SJCRH30 (cell line): ENCODE data around the gene SYT3. TPM values are rescaled to one million over a fixed set of nuclear protein-coding genes. Genes with fewer than 3 reads are reported as not detected.
"Not testable (repeated sequence)": the region's sequence is repeated elsewhere in the genome, so short reads cannot be mapped to it uniquely, and the experiment has no call there.

Experiments used
- DNase-seq, 2 experiments: peaks; one replicate each; pipeline ENCODE4 v3.0.0-alpha.2; 2015 to 2020
- H3K27ac ChIP-seq: fragments of 250-450 bp; sonication (Bioruptor Pico); 2 replicates; pipeline ENCODE4 v1.5.1; 2020; ENCODE audit warnings: mild to moderate bottlenecking, moderate library complexity
- H3K27me3 ChIP-seq: fragments of 250-450 bp; sonication (Bioruptor Pico); 2 replicates; pipeline ENCODE4 v1.5.1; 2020; ENCODE audit warnings: mild to moderate bottlenecking, moderate library complexity
- H3K36me3 ChIP-seq: fragments of 250-450 bp; sonication (Bioruptor Pico); 2 replicates; pipeline ENCODE4 v1.5.1; 2020; ENCODE audit warnings: mild to moderate bottlenecking, moderate library complexity
- H3K4me1 ChIP-seq: fragments of 250-450 bp; sonication (Bioruptor Pico); 2 replicates; pipeline ENCODE4 v1.5.1; 2020; ENCODE audit warnings: mild to moderate bottlenecking, moderate library complexity
- H3K4me3 ChIP-seq: fragments of 250-450 bp; sonication (Bioruptor Pico); 2 replicates; pipeline ENCODE4 v1.5.1; 2020; ENCODE audit warnings: mild to moderate bottlenecking, moderate library complexity
- H3K9me3 ChIP-seq: fragments of 250-450 bp; sonication (Bioruptor Pico); replicated peaks from 2 replicates; pipeline ENCODE4 v1.5.1; 2020; ENCODE audit warnings: mild to moderate bottlenecking, moderate library complexity
- total RNA-seq: library from RNA; depleted of rRNA; stranded (reverse); fragments of >200 nt; shearing (Covaris generic); gene quantifications from 2 replicates; pipeline ENCODE4 v1.2.3, GENCODE V29; 2014

The SYT3 gene
- total RNA-seq, 1 experiment from 2014 or later = 1.8 TPM

- peaks cover 8% of the 10 kb centered on the region for H3K9me3 ChIP-seq
These were observed 5.7 kb downstream of the SYT3 start for GRCh38 chr19:50633973-50634372.

DNA sequence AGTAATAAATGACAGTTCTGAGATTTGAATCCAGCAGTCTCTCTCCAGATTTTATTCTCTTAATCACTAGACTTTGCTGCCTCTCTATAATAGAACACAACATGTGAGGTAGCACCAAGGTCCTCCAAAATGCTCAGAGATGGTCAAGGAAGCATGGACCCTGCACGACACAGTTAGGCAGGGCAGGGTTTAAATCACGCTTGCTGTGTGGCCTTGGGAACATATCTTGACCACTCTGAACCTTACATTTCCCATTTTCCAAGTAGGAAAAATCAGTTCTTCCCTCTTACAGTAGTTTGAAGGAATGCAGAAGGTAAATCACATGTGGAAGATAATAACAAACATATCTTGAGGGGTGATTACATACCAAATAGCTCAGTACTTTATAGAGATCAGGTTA lies 6.3 kb downstream of the SYT3 start:
- Histone ChIP-seq H3K27me3 (no peaks in the 10 kb centered on the region), H3K27ac (no peak overlapping the region), H3K36me3 (no peaks in the 10 kb centered on the region), H3K4me1 (no peaks in the 10 kb centered on the region), H3K4me3 (no peak overlapping the region), H3K9me3 (peaks cover 8% of the 10 kb centered on the region)
- DNase-seq = no peak

More at GRCh38 chr19:50633973-50634372, 5.7 kb downstream of the SYT3 start:
- no peak for DNase-seq
- H3K36me3 ChIP-seq = no peaks in the 10 kb centered on the region
- H3K4me3 ChIP-seq = no peak overlapping the region
- H3K27ac ChIP-seq = no peak overlapping the region
- no peaks in the 10 kb centered on the region for H3K4me1 ChIP-seq
- H3K27me3 ChIP-seq = no peaks in the 10 kb centered on the region

DNA sequence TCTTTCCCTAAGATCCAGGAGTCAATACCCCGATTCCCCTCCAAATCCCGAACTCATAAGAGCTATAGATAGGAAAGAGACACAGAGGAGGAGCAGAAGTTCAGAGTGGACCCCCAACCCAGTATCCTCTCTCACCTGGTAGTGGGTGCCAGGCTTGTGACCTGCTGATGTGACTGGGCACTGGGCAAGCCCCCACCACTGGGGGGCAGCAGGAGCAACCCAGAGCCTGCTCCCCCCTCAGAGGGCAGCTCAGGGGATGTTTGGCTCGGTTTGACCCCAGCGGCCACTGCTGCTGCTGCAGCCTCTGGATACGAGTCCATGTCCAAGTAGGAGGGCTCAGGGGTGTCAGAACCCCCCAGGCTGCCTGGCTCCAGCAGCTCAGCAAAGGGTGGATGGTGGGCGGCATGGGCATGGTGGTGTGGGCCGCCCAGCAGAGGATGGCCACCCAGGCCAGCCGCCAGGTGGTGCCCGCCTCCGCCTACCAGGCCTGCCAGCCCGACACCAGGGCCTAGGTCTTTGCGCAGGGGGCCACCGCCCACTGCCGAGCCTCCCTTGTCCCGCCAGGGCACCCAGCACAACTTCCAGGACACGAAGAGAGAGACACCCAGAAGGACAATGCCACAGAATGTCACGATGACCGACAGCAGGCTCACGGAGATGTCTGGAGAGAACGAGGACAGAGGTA lies 7.4 kb downstream of the SYT3 start:
- no peak for DNase-seq
- H3K9me3 ChIP-seq = peaks cover 8% of the 10 kb centered on the region
- H3K27ac ChIP-seq = no peak overlapping the region
- no peak overlapping the region for H3K4me3 ChIP-seq
- no peaks in the 10 kb centered on the region for H3K27me3 ChIP-seq
- H3K36me3 ChIP-seq = no peaks in the 10 kb centered on the region
- H3K4me1 ChIP-seq = no peaks in the 10 kb centered on the region

DNA sequence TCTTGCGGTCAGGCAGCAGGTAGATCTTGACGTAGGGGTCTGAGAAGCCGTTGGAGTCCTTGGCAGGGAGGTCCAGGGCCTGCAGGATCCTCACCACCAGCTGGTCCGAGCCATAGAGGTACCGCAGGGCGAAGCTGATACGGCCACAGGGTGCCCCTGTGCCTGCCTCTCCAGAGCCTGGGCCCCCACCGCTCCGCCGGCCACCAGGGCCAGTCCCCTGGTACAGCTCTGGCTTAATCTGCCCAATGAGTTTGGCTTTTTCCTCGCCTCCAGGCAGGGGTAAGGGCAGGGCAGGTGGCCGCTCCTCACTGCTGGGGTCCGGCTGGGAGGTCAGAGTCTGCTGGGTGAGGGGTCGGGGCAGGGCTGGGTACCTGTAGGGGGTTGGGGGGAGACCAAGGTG lies 9.9 kb downstream of the SYT3 start:
- Histone ChIP-seq H3K4me1 (0 out of 2 replicates have a peak, but pooled peaks cover 4% of the 10 kb centered on the region), H3K4me3 (no peak overlapping the region), H3K27me3 (no peaks in the 10 kb centered on the region), H3K27ac (no peak overlapping the region), H3K36me3 (no peaks in the 10 kb centered on the region), H3K9me3 (peaks cover 8% of the 10 kb centered on the region)
- no peak for DNase-seq

GRCh38 chr19:50629194-50629593 lies 10.5 kb downstream of the SYT3 start:
- Histone ChIP-seq H3K27me3 (no peaks in the 10 kb centered on the region), H3K4me1 (0 out of 2 replicates have a peak, but pooled peaks cover 4% of the 10 kb centered on the region), H3K36me3 (no peaks in the 10 kb centered on the region), H3K9me3 (peaks cover 8% of the 10 kb centered on the region), H3K4me3 (no peak overlapping the region), H3K27ac (no peak overlapping the region)
- no peak for DNase-seq

DNA sequence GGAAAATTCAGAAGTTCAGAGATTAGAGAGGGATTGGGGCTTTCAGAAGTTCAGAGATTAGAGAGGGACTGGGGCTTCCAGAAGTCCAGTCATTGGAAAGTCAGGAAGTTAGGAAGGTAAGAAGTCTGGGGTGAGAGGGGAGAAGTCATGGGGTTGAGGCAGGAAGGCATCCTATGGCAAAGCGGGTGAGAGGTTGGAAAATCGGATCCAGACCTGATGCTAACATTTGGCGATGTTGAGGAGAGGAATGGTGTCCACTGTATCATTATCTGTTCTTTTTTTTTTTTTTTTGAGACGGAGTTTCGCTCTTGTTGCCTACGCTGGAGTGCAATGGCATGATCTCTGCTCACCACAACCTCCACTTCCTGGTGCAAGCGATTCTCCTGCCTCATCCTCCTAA lies 11.1 kb downstream of the SYT3 start:
- H3K36me3 ChIP-seq = no peaks in the 10 kb centered on the region
- no peak overlapping the region for H3K4me3 ChIP-seq
- no peak for DNase-seq
- H3K4me1 ChIP-seq = 0 out of 2 replicates have a peak, but pooled peaks cover 4% of the 10 kb centered on the region
- no peak overlapping the region for H3K27ac ChIP-seq
- peaks cover 2% of the 10 kb centered on the region for H3K9me3 ChIP-seq
- H3K27me3 ChIP-seq = no peaks in the 10 kb centered on the region

- H3K9me3 ChIP-seq = no peaks in the 10 kb centered on the region
- no peaks in the 10 kb centered on the region for H3K27me3 ChIP-seq
- DNase-seq = no peak
These were observed 11.5 kb downstream of the SYT3 start for GRCh38 chr19:50628146-50628545.

DNA sequence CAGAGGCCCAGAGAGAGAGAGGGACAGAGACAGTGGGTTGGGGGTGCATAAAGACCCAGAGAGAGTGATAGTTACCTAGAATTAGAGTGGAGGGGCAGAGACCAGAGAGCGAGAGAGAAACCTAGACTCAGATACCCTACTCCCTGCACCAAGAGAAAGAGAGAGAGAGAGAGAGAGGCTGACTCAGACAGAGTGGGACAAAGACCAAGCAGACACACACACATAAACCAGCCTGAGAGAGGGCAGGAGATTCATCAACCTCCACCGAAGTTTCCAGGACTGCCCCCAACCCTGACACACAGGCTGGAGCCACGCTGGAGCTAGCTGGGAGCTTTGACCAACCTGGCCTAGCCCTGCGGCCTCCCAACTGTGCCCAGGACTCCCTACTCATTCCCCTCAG lies 12.9 kb downstream of the SYT3 start:
- DNase-seq = no peak
- no peaks in the 10 kb centered on the region for H3K9me3 ChIP-seq
- no peak overlapping the region for H3K4me3 ChIP-seq
- H3K27me3 ChIP-seq = no peaks in the 10 kb centered on the region
- H3K36me3 ChIP-seq = no peaks in the 10 kb centered on the region
- H3K27ac ChIP-seq = no peak overlapping the region
- H3K4me1 ChIP-seq = 0 out of 2 replicates have a peak, but pooled peaks cover 4% of the 10 kb centered on the region

More at GRCh38 chr19:50628146-50628545, 11.5 kb downstream of the SYT3 start:
- Histone ChIP-seq H3K4me3 (no peak overlapping the region), H3K27ac (no peak overlapping the region), H3K36me3 (no peaks in the 10 kb centered on the region), H3K4me1 (0 out of 2 replicates have a peak, but pooled peaks cover 4% of the 10 kb centered on the region)

GRCh38 chr19:50626011-50626410 lies 13.7 kb downstream of the SYT3 start:
- Histone ChIP-seq H3K36me3 (no peaks in the 10 kb centered on the region), H3K4me3 (no peak overlapping the region), H3K4me1 (0 out of 2 replicates have a peak, but pooled peaks cover 4% of the 10 kb centered on the region), H3K27ac (no peak overlapping the region), H3K27me3 (no peaks in the 10 kb centered on the region), H3K9me3 (no peaks in the 10 kb centered on the region)
- peak; percentile 75 to 89 for DNase-seq

GRCh38 chr19:50624949-50625600 lies 14.6 kb downstream of the SYT3 start:
- no peak for DNase-seq
- 0 out of 2 replicates have a peak, but pooled peaks cover 4% of the 10 kb centered on the region for H3K4me1 ChIP-seq
- no peaks in the 10 kb centered on the region for H3K27me3 ChIP-seq
- no peak overlapping the region for H3K4me3 ChIP-seq
- no peak overlapping the region for H3K27ac ChIP-seq
- H3K9me3 ChIP-seq = no peaks in the 10 kb centered on the region
- H3K36me3 ChIP-seq = no peaks in the 10 kb centered on the region

DNA sequence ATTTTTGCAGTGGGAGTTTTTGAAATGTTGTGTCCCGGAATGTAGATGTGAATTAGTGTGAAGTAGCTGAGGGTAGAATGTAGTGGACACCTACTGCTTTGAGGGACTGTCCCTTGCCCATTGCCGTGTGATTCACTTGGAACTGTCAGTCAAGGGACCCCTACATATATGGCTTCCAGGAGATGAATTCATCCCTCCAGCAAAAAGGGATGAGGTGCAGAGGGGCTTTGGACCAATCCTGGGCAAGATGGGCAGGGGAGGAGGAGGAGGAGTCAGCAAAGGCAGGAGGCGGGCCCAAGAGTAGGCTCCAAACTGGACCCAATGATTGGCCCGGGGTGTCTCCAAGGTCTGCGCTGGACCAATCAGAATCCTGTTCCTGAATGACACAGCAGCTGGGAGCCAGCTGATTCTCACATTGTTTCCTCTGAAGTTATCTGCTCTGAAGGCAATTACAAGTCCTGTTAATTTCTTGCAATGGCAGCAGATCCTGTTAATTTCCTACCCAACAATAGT lies 19.2 kb downstream of the SYT3 start:
- H3K36me3 ChIP-seq, H3K27me3 ChIP-seq, H3K4me1 ChIP-seq, H3K4me3 ChIP-seq, H3K9me3 ChIP-seq, H3K27ac ChIP-seq, DNase-seq: not testable (repeated sequence)

DNA sequence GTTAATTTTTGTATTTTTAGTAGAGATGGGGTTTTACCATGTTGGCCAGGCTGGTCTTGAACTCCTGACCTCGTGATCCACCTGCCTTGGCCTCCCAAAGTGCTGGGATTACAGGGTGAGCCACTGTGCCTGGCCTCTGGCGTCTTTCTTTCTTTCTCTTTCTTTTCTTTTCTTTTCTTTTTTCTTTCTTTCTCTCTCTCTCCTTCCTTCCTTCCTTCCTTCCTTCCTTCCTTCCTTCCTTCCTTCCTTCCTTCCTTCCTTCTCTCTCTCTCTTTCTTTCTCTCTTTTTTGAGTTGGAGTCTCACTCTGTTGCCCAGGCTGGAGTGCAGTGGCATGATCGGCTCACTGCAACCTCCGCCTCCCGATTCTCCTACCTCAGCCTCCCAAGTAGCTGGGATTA lies 20.5 kb downstream of the SYT3 start:
- not testable (repeated sequence) for DNase-seq, H3K4me1 ChIP-seq, H3K27ac ChIP-seq, H3K9me3 ChIP-seq, H3K4me3 ChIP-seq, H3K36me3 ChIP-seq, H3K27me3 ChIP-seq

GRCh38 chr19:50618379-50618778 lies 21.3 kb downstream of the SYT3 start:
- H3K9me3 ChIP-seq, H3K4me3 ChIP-seq, H3K27ac ChIP-seq, DNase-seq, H3K27me3 ChIP-seq, H3K36me3 ChIP-seq, H3K4me1 ChIP-seq: not testable (repeated sequence)

DNA sequence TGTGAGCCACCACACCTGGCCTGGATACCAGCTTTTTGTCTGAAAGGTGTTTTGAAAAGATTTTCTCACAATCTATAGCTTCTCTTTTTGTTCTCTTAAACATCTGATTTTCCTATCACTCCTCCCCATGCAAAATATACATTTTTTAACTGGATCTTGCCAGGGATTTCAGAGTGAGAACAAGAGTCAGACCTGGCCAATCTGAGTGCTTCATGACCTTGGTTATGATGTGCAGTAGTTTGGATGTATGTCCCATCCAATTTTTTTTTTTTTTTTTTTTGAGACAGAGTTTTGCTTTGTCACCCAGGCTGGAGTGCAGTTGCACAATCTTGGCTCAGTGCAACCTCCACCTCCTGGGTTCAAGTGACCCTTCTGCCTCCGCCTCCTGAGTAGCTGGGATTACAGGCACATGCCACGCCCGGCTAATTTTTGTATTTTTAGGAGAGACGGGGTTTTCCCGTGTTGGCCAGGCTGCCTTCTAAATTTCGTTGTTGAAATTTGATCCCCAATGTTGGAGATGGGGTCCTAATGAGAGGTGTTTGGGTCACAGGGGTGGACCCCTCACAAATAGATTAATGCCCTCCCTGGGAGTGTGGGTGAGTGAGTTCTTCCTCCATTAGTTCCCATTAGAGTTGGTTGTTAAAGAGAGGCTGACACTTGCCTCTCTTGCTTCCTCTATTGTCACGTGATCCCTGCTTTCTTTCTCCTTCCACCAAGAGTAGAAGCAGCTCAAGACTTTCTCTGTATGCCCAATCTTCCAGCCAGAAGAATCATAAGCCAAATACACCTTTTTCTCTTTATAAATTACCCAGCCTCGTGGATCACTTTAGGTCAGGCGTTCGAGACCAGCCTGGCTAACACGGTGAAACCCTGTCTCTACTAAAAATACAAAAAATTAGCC lies 26.9 kb downstream of the SYT3 start:
- not testable (repeated sequence) for DNase-seq, H3K27me3 ChIP-seq, H3K4me1 ChIP-seq, H3K4me3 ChIP-seq, H3K9me3 ChIP-seq, H3K27ac ChIP-seq, H3K36me3 ChIP-seq
